Stimulated activated CD4-positive, alpha-beta T cell treated with anti-CD3 and anti-CD28 coated beads, Interleukin-2, amount 100 ng/mL, for 24 hours (primary cell): Measurements from ENCODE around the gene UQCRHL.
A peak's percentile ranks its signal among the peaks of the same experiment; 100 is the strongest.

Experiments used
- DNase-seq, 2 donors: peaks; one replicate each; pipeline ENCODE4 v3.0.0-alpha.2; 2020

UQCRHL gene

DNA sequence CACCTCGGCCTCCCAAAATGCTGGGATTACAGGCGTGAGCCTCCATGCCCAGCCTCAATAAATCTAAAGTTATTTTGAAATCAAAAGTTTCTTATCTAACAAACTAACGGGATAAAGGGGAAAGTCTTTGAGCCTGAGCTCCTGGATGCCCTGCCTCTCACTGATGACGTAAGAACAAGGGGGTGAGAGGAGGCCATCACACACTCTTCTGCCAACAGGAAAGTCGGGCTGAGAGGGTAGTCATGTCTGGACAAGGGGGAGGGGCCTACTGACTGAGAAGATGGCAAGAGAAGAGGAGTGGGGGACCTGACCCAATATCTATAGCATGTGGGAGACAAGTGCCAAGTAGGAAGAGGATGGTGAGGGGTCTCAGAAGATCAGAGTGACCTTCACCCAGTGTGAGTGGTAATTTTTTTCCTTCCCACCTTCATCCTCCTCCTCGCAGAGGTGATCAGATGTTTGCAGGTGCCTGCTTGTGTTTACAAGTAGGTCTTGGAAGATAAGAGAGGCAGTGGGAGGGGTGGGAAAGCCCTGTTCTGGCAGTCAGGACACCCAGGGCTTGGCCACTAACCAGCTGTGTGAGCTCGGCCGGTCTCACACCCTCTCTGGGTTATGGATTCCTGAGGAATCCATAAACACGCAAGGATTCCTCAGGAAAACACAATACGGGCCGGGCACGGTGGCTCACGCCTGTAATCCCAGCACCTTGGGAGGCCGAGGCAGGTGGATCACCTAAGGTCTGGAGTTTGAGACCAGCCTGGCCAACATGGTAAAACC, 9.6 kb downstream of the UQCRHL start:
- no peak for DNase-seq

DNA sequence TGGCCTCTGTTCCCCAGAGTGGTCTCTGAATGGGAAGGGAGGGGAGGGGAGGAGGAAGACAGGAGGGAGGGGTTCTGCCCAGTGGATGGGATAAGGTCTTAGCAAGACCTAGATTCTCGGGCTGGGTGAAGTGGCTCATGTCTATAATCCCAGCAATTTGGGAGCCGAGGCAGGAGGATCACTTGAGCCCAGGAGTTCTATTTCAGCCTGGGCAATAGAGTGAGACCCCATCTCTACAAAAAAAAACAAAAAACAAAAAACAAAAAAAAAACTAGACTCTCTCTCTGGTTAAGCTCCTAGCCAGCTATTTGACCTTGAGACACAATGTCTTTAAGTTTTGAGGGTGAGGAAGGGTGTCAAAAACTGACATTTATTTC, 11.4 kb downstream of the UQCRHL start:
- DNase-seq = no peak

DNA sequence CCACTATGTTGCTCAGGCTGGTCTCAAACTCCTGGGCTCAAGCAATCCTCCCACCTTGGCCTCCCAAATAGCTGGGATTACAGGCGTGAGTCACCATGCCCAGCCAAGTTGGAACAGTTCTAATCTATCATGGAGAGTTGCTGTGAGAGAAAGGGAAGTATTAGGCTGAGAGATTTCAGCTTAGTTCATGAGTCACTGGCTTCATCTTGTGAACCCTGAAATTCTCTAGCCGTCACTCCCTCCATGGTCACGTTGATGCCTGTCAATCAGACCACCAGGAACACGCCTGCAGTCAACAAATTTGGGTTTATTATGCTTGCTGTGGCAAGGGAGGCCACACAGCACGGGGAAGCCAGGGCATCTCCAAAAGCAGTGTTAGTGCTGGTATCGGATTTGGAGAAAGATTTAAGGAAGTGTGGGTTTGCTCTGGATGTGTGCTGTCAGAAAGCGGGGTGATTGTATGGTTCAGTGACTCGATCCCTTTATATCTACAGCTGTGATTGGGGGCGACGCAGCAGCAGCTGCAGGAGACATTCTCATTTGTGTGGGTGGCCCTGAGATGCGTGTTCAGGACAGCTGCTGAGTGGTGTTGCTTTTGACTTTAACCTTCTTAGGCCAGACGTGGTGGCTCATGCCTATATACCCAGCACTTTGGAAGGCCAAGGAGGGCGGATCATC, 18.7 kb downstream of the UQCRHL start:
- DNase-seq = no peak

DNA sequence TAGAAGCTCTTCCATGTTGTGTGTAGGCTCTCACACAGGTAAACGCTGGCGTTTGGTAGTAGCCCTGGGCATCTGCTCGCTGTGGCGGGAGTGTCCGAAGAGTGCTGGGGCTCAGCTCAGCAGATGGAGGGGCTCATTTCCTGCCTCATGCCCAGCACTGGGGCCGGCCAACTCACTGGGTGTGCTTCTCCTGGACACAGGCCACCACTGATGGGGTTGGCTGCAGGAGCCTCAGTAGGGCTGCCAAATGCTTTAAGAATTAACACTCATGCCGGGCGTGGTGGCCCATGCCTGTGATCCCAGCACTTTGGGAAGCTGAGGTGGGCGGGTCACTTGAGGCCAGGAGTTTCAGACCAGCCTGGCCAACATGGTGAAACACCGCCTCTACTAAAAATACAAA, 20.9 kb downstream of the UQCRHL start:
- DNase-seq = no peak

DNA sequence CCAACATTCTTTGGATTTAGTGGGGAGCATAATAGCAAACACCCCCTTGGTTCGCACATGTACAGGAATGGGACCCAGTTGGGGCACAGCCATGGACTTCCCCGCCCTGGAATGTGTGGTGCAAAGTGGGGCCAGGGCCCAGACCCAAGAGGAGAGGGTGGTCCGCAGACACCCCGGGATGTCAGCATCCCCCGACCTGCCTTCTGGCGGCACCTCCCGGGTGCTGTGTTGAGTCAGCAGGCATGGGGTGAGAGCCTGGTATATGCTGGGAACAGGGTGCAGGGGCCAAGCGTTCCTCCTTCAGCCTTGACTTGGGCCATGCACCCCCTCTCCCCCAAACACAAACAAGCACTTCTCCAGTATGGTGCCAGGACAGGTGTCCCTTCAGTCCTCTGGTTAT, 21.8 kb downstream of the UQCRHL start:
- DNase-seq = no peak

DNA sequence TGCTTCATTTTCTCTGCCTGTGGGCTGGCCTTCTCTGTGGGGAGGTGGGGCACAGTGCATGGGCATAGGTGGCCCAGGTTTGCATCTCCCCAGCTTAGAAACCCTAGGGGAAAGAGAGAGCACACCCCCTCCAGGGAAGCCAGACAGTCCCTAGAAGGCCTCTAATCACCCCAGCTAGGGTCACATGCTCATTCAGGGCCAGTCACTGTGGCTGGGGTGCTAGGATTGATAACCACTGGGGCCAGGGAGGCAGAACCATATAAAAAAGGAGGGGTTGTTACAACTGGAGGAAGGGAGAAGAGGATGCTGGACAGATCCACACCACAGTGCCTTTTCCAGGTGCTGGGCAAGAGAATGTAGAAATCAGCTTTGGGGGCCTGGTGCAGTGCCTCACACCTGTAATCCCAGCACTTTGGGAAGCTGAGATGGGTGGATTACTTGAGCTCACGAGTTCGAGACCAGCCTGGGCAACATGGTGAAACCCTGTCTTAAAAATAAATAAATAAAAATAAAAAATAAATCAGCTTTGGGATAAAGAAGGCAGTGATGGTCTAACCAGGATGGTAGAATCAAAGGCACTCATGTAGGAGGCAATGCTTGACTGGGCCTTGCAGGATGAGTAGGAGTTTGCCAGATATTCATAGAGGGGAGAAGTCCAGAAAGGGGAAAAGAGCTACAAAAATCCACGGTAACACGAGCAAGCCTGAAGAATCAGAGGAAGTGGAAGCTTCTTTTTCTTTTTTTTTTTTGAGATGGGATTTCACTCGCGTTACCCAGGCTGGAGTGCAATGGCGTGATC, 29.3 kb downstream of the UQCRHL start:
- DNase-seq = no peak

DNA sequence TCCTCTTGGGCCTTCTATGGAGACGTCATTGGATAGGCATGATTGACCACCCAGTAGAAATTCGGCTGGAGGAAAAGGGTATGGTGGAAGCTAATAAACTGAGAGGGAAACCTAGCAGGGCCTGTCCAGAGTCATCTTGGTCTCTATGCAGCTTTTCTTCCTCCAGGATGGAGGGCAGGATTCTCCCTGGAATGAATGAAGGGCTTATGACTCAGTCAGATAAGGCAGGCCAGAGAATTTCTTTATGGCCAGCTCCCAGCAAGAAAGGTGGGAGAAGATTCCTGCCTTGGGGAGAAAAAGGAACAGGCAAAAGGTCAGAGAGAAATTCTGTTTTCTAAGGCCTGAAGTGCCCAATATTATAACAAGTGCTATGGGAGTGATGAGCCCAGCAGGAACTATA, 31.7 kb downstream of the UQCRHL start:
- no peak for DNase-seq

DNA sequence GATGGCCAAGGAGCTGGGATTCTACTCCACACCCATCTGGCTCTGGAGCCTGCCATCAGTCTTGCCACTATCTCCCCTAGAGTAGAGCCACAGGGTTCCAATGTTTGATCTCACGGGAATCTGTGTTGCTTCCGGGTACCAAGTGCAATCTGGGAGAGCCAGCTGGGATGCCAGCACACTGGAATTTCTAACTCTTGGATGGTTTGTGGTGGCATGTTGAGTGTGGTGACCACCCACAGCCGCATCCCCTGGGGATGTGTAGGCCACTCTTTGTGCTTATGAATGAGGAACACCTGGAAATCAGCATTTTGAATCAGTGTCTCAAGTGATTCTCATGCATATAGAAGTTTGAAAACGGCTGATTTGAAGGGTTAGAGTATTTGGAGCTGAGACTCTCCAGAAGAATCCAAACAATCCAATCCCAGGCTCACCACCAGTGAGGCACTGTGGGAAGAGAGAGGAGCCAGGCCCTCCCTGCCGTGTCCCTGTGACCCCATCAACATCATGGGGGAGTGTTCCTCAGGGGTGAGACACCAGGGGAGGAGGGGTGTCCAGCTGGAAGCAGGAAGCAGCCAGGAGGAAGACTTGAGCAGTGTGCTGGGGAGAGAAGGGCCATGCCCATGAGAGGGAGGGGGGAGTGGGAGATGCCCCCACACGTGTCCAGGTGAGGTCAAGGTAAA, 35.5 kb downstream of the UQCRHL start:
- no peak for DNase-seq

DNA sequence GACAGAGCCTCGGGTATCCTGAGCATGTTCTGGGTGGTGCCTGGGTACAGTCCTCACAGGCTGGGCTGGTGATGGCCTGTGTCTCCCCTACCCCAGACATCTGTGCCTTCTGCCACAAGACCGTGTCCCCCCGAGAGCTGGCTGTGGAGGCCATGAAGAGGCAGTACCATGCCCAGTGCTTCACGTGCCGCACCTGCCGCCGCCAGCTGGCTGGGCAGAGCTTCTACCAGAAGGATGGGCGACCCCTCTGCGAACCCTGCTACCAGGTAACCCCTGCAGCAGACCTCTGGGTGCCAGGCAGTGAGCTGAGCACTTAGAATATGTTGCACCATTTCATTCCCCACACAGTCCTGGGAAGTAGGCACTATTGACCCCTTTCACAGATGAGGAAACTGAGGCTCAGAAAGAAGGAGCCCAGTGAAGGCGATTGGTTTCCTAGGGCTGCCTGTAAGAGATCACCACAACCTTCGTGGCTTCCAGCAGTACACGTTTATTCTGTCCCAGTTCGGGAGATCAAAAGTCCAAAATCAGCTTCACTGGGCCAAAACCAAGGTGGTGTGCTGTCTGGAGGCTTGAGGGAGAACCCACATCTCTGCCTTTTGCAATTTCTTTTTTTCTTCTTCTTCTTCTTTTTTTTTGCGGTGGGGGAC, 37.0 kb downstream of the UQCRHL start:
- DNase-seq = no peak

DNA sequence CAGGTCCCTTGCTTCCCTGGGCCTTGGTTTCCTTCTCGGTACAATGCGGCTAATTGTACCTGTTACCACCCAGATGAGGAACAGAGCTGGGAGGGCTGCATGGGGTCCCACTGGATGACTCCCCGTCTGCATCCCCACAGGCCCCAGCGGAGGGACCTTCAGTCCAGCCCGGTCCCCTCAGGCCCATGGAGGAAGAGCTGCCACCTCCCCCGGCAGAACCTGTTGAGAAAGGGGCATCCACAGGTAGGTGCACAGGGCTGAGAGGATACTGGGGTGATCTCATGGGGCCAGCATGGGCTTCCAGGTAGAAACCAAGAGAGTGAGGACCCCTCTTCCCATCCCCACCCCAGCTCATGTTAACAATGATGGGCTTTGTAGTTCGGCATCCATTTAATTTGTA, 39.1 kb downstream of the UQCRHL start:
- DNase-seq = no peak

DNA sequence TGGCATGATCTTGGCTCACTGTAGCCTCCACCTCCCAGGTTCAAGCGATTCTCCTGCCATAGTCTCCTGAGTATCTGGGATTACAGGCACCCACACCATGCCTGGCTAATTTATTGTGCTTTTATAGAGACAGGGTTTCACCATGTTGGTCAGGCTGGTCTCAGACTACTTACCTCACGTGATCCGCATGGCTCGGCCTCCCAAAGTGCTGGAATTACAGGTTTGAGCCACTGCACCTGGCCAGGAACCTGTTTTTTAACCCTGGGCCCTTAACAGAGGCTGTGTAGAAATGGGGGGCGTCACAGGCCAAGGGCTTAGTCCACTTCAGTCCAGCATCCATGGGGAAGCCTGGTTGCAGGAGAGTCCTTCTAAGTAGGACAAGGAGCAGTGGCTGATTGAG, 39.5 kb downstream of the UQCRHL start:
- DNase-seq = no peak

DNA sequence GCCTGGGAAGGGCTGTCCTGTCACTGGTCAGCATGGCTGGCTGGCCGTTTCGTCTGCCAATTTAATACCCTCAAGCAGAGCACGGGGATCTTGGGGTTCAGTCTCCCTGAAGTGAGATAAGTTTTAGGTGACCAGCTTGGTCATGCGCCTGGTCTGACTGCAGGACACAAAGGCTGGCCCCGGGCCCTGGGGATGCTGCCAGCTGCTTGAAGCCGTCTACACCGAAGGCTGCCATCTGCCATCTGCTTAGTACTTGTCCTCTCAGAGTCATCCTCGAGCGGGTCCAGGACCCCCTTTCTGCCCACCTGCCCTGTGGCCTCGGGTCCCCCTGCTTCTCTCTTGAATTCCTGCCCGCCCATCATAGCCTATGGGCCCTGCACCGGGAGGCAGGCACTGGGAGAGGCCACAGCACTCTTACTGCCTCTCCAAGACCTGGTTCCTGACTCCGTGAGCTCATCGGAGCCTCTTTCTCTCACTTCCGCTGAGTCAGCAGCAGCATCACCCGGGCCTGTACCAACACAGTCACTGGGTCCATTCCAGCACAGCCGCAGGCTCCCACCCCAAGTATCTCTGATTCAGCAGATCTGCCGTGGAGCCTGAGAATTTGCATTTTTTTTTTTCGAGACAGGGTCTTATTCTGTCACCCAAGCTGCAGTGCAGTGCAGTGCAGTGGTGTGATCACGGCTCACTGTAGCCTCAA, 41.8 kb downstream of the UQCRHL start:
- DNase-seq = no peak

DNA sequence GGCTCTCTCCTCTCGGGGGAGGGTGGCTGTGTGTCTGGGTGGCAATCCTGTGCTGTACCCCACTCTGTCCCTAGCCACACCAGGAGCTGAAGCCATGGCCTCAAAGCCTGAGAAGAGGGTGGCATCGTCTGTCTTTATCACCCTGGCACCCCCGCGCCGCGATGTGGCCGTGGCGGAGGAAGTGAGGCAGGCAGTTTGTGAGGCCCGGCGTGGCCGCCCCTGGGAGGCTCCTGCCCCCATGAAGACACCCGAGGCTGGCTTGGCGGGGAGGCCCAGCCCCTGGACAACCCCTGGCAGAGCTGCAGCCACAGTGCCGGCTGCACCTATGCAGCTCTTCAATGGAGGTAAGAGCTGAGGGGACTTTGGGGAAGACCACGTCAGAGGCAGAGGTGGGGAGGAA, 42.6 kb downstream of the UQCRHL start:
- DNase-seq = no peak

DNA sequence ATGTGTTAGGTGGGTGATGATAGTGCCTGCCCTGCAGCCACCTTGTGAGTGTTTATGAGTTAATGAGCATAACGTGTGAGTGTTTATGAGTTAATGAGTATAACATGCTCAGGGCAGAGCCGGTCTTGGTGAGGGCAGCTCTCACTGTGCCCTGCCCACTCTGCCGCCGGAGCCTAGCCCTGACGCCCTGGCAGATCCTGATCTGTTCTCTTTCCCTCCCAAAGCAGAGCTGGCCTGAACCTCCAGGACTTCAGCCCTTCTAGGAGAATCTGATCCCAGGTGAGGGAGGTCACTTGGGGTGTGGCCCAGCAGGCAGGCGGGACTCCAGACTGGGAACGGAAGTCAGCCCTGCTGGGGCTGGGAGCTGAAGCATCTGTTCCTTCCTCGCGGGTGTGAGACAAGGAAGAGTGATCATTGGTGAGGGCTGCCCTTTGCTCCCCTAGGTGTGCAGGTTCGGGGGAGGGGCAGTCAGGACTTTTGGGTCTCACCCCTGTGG, 43.1 kb downstream of the UQCRHL start:
- DNase-seq = no peak

DNA sequence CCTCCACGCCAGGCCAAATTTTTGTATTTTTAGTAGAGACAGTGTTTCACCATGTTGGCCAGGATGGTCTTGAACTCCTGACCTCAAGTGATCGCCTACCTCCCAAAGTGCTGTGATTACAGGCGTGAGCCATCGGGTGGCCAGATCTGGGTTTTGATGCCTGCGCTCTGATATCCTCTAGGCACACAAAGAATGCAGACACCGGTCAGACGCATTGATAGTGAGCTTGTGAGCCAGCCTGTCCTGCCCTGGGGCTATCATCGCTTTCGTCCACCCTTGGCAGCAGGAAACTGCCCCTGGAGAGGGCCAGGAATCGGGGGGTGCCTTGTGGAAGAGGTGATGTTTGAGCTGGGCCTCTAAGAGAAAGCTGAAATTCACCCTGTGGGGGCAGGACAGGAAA, 44.9 kb downstream of the UQCRHL start:
- DNase-seq = no peak

DNA sequence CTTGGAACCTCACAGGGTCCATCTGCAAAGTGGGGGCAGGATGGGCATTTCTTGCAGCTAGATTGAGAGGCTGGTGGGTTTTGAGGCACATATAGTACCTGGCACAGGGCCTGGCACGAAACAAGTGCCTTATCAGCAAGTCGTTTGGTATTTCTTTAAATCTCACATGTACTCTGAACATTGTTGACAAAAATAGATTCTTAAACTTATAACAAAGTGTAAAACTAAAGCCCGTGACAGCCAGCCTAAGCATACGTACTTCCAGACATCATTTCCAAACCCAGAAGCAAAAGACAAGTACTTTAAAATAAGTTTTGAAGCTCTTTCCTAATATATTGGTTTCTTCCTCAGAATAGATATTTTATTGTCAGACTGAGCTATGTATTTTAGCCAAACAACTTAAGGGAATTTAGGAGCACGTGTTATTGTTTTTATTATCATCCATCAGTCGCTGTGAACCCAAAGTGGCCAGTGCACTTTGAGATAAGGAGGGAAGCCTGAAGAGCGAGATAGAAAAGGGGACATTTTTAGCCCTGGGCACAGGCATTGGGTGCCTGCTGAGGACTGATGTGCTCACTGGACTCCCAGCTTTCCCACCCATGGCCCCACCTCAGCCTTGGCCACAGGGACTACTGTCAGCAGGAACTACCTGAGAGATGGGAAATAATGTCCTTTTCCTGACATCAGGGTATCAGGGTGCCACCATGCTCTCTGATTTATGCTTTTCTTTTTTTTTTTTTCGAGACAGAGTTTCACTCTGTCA, 45.9 kb downstream of the UQCRHL start:
- DNase-seq = no peak

DNA sequence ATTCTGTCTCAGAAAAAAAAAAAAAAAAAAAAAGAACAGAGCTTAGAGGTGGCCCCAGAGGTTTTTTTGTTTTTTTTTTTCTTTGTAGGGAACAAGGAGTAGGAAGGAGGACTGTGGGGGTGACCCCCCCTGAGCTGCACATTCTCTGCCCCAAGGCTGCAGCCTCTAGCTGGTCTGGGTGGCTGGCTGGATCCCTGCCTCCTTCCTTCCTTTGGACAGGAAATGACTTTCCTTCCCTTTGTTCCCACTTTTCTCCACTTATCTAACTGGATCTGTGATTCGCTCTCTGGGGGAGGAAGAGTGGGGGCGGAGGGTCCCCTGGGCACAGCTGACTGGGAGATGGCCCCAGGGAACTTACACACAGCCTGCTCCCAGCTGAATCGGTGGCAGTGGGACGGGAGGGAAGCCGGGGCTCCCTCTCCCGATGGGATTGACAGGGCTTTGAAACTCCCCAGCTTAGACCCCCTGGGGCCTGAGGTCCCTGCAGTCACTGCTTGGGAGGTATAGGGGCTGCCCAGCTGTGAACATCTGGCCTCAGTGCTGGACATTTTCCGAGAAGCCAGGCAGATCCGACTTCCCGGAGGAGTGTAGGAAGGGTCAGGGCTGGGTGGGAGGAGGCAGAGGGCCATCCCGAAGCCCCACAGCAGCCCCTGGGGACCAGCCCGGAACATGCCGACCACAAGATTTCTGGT, 46.8 kb downstream of the UQCRHL start:
- DNase-seq = no peak

DNA sequence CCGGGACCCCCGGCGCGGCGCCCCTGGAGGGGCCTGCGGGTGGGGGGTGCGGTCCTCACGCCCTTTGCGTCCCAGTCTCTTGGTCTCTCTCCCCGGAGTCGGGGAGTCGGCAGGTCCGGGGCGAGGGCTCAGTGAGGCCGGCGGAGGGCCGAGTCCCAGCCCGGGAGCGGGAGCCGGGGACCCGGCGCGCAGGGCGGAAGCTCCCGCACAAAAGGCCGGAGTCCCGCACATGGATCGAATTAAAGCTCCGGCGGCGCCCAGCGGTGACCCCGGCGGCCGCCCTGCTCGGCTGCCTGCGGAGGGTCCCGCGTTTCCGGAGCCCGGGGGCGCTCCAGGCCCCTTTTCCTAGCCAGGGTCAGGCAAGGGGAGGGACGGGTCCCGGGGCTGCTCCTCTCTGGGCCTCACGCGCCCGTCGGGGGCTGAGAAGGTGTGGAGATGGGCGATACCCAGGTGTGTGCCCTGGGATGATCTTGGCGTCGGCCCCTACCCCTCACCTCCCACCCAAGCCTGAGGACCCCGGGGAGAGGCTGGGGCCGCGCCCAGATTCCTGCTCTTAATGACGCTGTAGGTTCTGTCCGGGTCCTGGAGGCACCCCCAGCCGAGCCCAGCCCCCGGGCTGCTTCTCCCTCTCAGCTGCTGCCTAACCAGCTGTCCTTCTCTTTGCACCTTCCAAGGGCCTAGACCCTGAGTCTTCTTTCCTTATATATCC, 48.3 kb downstream of the UQCRHL start:
- DNase-seq = peak in 1 of 2 donors; percentile 27

DNA sequence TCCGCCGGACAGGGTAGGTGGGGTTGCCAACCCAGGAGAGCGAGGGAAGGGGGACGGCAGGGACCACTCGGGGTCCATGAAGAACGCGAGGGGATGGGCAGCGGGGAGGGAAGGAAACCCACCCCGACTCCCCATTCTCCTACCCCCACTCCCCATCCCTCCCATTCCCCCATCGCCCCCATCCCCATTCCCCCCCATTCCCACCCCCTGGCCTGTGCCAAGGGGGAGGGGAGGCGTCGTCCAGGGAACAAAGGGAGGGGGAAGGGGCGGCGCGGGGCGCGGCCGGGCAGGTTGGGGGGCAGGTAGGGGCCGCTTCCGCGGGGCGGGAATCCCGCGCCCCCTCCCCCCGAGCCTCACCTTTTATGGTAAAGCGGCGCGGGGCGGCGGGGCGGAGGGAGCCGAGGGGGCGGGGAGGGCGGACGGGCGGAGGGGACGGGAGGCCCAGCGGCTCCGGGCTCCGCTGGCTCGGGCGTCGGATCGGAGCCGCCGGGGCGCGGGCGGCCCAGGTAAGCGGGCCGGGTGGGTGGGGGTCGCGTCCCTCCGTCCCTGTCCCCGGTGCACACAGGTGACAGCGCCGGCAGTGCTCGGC, 49.0 kb downstream of the UQCRHL start, which contains the start of gene FBLIM1:
Gene FBLIM1, plus strand, starts transcription at position 453 of the 589 bp plus-strand sequence. CDS start 6,189 bp downstream, outside the sequence.
- DNase-seq = no peak
